C4-2B (cell line): ENCODE measurements around the gene PDIA4.

Experiments used
- CTCF ChIP-seq: fragments of 450-650 bp; conservative IDR thresholded peaks from 2 replicates; pipeline ENCODE4 v1.5.1; 2017; ENCODE audit warnings: mild to moderate bottlenecking
- ZFX ChIP-seq: fragments of 450-650 bp; IDR thresholded peaks from 2 replicates; pipeline ENCODE4 v1.6.1; 2017

- TF ChIP-seq CTCF (no peak), ZFX (no peak)
These were observed 22.6 kb upstream of the PDIA4 start for GRCh38 chr7:149050941-149051340.
